ENCODE measurements around the gene NXN. TPM values are rescaled to one million over a fixed set of nuclear protein-coding genes. Genes with fewer than 3 reads are reported as not detected.
"Not testable (repeated sequence)": the region's sequence is repeated elsewhere in the genome, so short reads cannot be mapped to it uniquely, and the experiment has no call there.

The NXN gene
- total RNA-seq, 8 experiments from 2014 or later: 1.0 to 66.4 (median 22.6) TPM

- H3K27ac ChIP-seq; H3K4me3 ChIP-seq; ATAC-seq (replicated peaks in 6 of 8); in situ Hi-C loops (cut with MboI; ENCODE audit: low pct_unique_long_range_greater_than_20kb in 2 of 9, low sequenced_read_pairs in 9 of 9, unreplicated experiment in 9 of 9): not testable (repeated sequence)
- peaks cover 19 to 24% of the 10 kb centered on the region in 2 donors for H3K4me1 ChIP-seq (replicated peaks in 1 of 2)
- WGBS, 10 experiments: 86 to 100% (median 95%) methylated on average over 2 to 8 of the region's 14 CpGs; no CpG with 5 or more reads in 3 of the 10 experiments
Measured at GRCh38 chr17:971861-972260, 7.7 kb downstream of the NXN start.

DNA sequence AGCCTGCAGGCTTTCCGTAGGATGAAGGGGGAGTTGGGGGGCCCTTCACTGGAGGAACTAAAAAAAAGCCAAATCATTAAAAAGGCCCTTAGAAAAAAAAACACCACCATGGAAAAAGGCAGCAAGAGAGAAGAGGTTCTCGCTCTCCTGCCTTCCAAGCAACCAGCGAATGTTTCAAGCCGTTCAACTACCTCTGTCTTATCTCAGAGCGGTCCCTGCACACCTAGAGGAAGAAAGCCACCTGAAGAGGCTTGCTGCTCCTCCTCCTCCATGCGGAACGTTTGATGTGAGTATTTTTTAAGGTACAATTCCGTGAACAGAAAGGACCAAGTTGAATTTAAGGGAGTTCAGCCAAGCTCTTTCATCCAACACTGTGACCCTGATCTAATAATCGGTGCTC lies 9.2 kb downstream of the NXN start:
- in situ Hi-C loops (cut with MboI; ENCODE audit: low pct_unique_long_range_greater_than_20kb in 2 of 9, low sequenced_read_pairs in 9 of 9, unreplicated experiment in 9 of 9): no loop called here
- H3K4me3 ChIP-seq: no peak overlapping the region
- peak overlapping the region in 1 of 2 donors; percentile 34 for H3K27ac ChIP-seq
- peak in 1 of 8 experiments; percentile 3 for ATAC-seq (replicated peaks in 6 of 8)
- WGBS, 10 experiments: 29 to 88% (median 77%) methylated on average over 1 to 7 of the region's 9 CpGs; no CpG with 5 or more reads in 1 of the 10 experiments
- peaks cover 20 to 22% of the 10 kb centered on the region in 2 donors for H3K4me1 ChIP-seq (replicated peaks in 1 of 2)

DNA sequence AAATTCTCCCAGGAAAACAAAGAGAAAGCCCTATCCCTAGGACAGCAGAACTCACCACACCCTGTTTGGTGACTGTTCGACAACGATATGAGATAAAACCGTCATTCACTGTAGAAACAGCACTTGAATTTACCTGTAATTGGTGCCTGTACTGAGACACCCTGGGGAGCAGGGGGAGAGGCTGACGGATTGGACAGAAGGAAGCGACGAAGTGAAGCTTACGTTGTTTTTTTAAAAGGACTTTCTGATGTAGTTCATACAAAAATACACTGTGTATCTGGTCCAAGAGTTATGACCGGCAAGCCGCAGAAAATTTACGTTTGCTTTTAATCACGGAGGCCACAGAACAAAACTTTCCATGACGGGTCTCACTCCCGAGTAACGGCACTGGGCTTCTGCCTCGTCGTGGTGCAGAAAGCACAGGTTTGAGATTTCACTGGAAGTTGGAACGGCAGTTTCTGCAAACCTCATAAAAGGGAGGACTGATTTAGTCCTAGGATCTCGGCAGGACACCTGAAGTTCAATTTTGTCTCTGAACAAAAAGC lies 9.7 kb downstream of the NXN start:
- peak in 5 of 8 experiments; percentile 26 to 57 (median 35) for ATAC-seq (replicated peaks in 6 of 8)
- in situ Hi-C loops (cut with MboI; ENCODE audit: low pct_unique_long_range_greater_than_20kb in 2 of 9, low sequenced_read_pairs in 9 of 9, unreplicated experiment in 9 of 9): loop anchor here in 1 of 9 experiments (10.0 kb wide), 1 partner anchor 165 kb away; no protein-coding TSS in a partner anchor
- peaks cover 25 to 26% of the 10 kb centered on the region in 2 donors for H3K4me1 ChIP-seq (replicated peaks in 1 of 2)
- no peak overlapping the region for H3K4me3 ChIP-seq
- WGBS, 10 experiments: 0 to 88% (median 68%) methylated on average over 4 to 18 of the region's 18 CpGs
- peak overlapping the region; percentile 31 to 34 for H3K27ac ChIP-seq

- Histone ChIP-seq H3K4me1 (replicated peaks in 1 of 2) (peaks cover 33 to 35% of the 10 kb centered on the region in 2 donors), H3K4me3 (no peak overlapping the region), H3K27ac (peak overlapping the region in 1 of 2 donors; percentile 31)
- WGBS, 10 experiments: 13 to 97% (median 88%) methylated on average over 7 to 18 of the region's 24 CpGs
- in situ Hi-C loops (cut with MboI; ENCODE audit: low pct_unique_long_range_greater_than_20kb in 2 of 9, low sequenced_read_pairs in 9 of 9, unreplicated experiment in 9 of 9): loop anchor here in 1 of 9 experiments (10.0 kb wide), 1 partner anchor 164 kb away; no protein-coding TSS in a partner anchor
- peak in 5 of 8 experiments; percentile 25 to 86 (median 63) for ATAC-seq (replicated peaks in 6 of 8)
Measured at GRCh38 chr17:968812-969730, 10.5 kb downstream of the NXN start.

- H3K4me1 ChIP-seq (replicated peaks in 1 of 2): peaks cover 51 to 53% of the 10 kb centered on the region in 2 donors
- ATAC-seq (replicated peaks in 6 of 8): no peak
- H3K4me3 ChIP-seq: no peak overlapping the region
- 94 to 100% (median 100%) methylated on average over 1 to 6 of the region's 9 CpGs; no CpG with 5 or more reads in 5 of the 10 experiments for WGBS, 10 experiments
- in situ Hi-C loops (cut with MboI; ENCODE audit: low pct_unique_long_range_greater_than_20kb in 2 of 9, low sequenced_read_pairs in 9 of 9, unreplicated experiment in 9 of 9): loop anchor here in 1 of 9 experiments (10.0 kb wide), 1 partner anchor 162 kb away; no protein-coding TSS in a partner anchor
- no peak overlapping the region for H3K27ac ChIP-seq
Measured at GRCh38 chr17:967122-967521, 12.5 kb downstream of the NXN start.

DNA sequence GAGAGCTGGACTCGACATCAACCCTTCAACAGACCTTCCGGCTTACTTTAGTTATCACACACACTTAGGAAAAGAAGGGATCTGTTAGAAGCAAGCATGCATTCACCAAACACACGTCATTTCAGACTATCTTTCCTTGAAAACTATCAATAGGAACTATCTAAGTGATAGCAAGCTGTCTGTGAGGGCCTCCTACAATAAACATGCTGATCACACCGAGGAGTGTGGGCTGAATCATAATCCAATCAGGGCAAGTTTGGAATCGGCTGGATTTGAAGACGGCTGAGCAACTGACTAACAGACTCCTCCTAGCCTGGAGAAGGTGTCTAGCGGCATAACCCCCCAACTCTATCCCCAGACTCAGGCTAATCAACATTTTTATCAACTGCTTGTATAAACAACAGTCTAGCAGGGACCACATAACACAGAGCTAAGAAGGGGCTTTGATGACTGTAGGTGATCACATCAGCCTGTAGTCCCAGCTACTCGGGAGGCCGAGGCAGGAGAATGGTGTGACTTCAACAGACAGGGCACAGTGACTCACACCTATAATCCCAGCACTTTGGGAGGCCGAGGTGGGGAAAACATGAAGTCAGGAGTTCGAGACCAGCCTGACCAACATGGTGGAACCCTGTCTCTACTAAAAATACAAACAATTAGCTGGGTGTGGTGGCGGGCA lies 14.1 kb downstream of the NXN start:
- Histone ChIP-seq H3K4me3 (no peak overlapping the region), H3K4me1 (replicated peaks in 1 of 2) (peaks cover 51 to 52% of the 10 kb centered on the region in 2 donors), H3K27ac (peak overlapping the region in 1 of 2 donors; percentile 27)
- peak in 5 of 8 experiments; percentile 14 to 31 (median 25) for ATAC-seq (replicated peaks in 6 of 8)
- WGBS, 10 experiments: 27 to 97% (median 76%) methylated on average over 1 to 12 of the region's 12 CpGs
- in situ Hi-C loops (cut with MboI; ENCODE audit: low pct_unique_long_range_greater_than_20kb in 2 of 9, low sequenced_read_pairs in 9 of 9, unreplicated experiment in 9 of 9): loop anchor here in 1 of 9 experiments (10.0 kb wide), 1 partner anchor 161 kb away; no protein-coding TSS in a partner anchor

- peak in 5 of 8 experiments; percentile 5 to 42 (median 35) for ATAC-seq (replicated peaks in 6 of 8)
- in situ Hi-C loops (cut with MboI; ENCODE audit: low pct_unique_long_range_greater_than_20kb in 2 of 9, low sequenced_read_pairs in 9 of 9, unreplicated experiment in 9 of 9): loop anchor here in 1 of 9 experiments (10.0 kb wide), 1 partner anchor 160 kb away; no protein-coding TSS in a partner anchor
- 30 to 95% (median 56%) methylated on average over 2 to 10 of the region's 14 CpGs; no CpG with 5 or more reads in 3 of the 10 experiments for WGBS, 10 experiments
- Histone ChIP-seq H3K27ac (peak overlapping the region; percentile 27 to 28), H3K4me1 (replicated peaks in 1 of 2) (peaks cover 46% of the 10 kb centered on the region in 2 donors), H3K4me3 (no peak overlapping the region)
Measured at GRCh38 chr17:964876-965275, 14.7 kb downstream of the NXN start.

GRCh38 chr17:962670-963069 lies 16.9 kb downstream of the NXN start:
- Histone ChIP-seq H3K27ac (peak overlapping the region; percentile 31 to 74), H3K4me1 (replicated peaks in 1 of 2) (peaks cover 37 to 41% of the 10 kb centered on the region in 2 donors), H3K4me3 (peak overlapping the region in 2 of 5 donors; percentile 7 to 8)
- ATAC-seq (replicated peaks in 6 of 8): peak in 5 of 8 experiments; percentile 77 to 87 (median 80)
- WGBS, 10 experiments: 0 to 100% (median 58%) methylated on average over 1 to 3 of the region's 11 CpGs; no CpG with 5 or more reads in 5 of the 10 experiments
- in situ Hi-C loops (cut with MboI; ENCODE audit: low pct_unique_long_range_greater_than_20kb in 2 of 9, low sequenced_read_pairs in 9 of 9, unreplicated experiment in 9 of 9): loop anchor here in 1 of 9 experiments (10.0 kb wide), 1 partner anchor 158 kb away; no protein-coding TSS in a partner anchor

DNA sequence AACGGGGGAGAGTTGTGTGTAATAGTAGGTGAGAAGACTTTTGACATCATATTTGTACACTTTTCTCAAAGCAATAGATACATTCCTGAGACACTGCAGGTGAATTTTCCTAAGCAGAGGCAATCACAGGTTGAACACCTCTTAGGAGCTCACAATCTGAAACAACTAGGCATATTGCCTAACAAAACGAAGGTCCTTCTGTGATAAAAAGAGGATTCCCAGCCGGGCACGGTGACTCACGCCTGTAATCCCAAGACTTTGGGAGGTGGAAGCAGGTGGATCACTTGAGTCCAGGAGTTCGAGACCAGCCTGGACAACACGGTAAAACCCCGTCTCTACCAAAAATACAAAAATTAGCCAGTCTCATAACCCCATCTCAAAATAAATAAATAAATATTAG lies 17.4 kb downstream of the NXN start:
- Histone ChIP-seq H3K27ac (peak overlapping the region; percentile 33 to 74), H3K4me3 (no peak overlapping the region), H3K4me1 (replicated peaks in 1 of 2) (peaks cover 39 to 43% of the 10 kb centered on the region in 2 donors)
- in situ Hi-C loops (cut with MboI; ENCODE audit: low pct_unique_long_range_greater_than_20kb in 2 of 9, low sequenced_read_pairs in 9 of 9, unreplicated experiment in 9 of 9): loop anchor here in 1 of 9 experiments (10.0 kb wide), 1 partner anchor 157 kb away; no protein-coding TSS in a partner anchor
- 42 to 97% (median 83%) methylated on average over 1 to 5 of the region's 8 CpGs; no CpG with 5 or more reads in 3 of the 10 experiments for WGBS, 10 experiments
- ATAC-seq (replicated peaks in 6 of 8): no peak

- Histone ChIP-seq H3K4me3 (no peak overlapping the region), H3K27ac (peak overlapping the region in 1 of 2 donors; percentile 46), H3K4me1 (replicated peaks in 1 of 2) (peaks cover 27 to 32% of the 10 kb centered on the region in 2 donors)
- 80 to 100% (median 100%) methylated on average over 1 to 6 of the region's 31 CpGs; no CpG with 5 or more reads in 3 of the 10 experiments for WGBS, 10 experiments
- ATAC-seq (replicated peaks in 6 of 8): peak in 4 of 8 experiments; percentile 39 to 55 (median 46)
- in situ Hi-C loops (cut with MboI; ENCODE audit: low pct_unique_long_range_greater_than_20kb in 2 of 9, low sequenced_read_pairs in 9 of 9, unreplicated experiment in 9 of 9): no loop called here
Measured at GRCh38 chr17:958712-959451, 20.7 kb downstream of the NXN start.

DNA sequence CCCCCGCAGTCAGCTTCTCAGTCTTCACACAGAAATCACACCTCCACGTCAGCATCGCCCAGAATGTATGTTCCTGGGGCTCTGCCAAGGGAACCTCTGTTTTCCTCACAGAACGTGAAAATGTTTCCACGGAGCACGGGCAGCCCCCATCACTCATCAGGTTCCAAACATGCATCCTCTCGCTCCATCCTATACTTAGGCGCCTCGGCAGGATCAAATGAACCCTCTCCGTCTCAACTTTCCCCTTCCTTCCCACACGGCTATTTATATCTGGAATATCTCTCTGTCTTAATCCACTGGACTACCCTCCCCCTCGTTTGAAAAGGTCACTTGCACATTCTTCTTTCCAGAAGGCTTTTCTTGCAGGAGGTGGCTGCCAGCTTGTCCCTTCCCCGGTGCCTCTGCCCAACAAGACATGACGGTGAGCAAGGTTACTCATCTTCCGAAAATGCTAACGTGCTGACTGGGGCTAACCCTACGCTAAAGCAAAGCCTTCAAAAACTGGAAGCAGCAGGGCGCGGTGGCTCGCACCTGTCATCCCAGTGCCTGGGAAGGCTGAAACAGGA lies 21.6 kb downstream of the NXN start:
- WGBS, 10 experiments: 81 to 100% (median 93%) methylated on average over 1 to 15 of the region's 20 CpGs; no CpG with 5 or more reads in 2 of the 10 experiments
- peak overlapping the region; percentile 21 to 57 for H3K27ac ChIP-seq
- ATAC-seq (replicated peaks in 6 of 8): no peak

More for the DNA sequence above, 21.6 kb downstream of the NXN start:
- peaks cover 19 to 23% of the 10 kb centered on the region in 2 donors for H3K4me1 ChIP-seq (replicated peaks in 1 of 2)
- no peak overlapping the region for H3K4me3 ChIP-seq
- in situ Hi-C loops (cut with MboI; ENCODE audit: low pct_unique_long_range_greater_than_20kb in 2 of 9, low sequenced_read_pairs in 9 of 9, unreplicated experiment in 9 of 9): no loop called here
